Adipose tissue (tissue), 3 donors: ENCODE results near the gene ANKS1B. TPM values are rescaled to one million over a fixed set of nuclear protein-coding genes. Genes with fewer than 3 reads are reported as not detected.
"Not testable (repeated sequence)": the region's sequence is repeated elsewhere in the genome, so short reads cannot be mapped to it uniquely, and the experiment has no call there.

Experiments
- H3K27ac ChIP-seq: one replicate; pipeline ENCODE4 v1.5.1; 2013; ENCODE audit warnings: low read depth, low read length
- WGBS, 3 donors: extraction: QIAGEN DNeasy Blood & Tissue Kit; methylation state at CpG; one replicate each; pipeline ENCODE4 v1.1.7; 2013; 5-methylcytosine and 5-hydroxymethylcytosine counted together
- polyA plus RNA-seq, 3 donors: library from polyadenylated mRNA; stranded (reverse); fragments of 200-250 nt; gene quantifications; one replicate each; pipeline ENCODE4 v1.2.3, GENCODE V29; 2013
- donor health status: healthy with polysubstance abuse.
- donor health status: Bipolar disorder and iron deficiency.
- donor health status: healthy.

ANKS1B gene
- polyA plus RNA-seq, 3 donors: 0.58 to 4.0 (median 0.79) TPM

- WGBS, 3 donors: 55 to 91% (median 68%) methylated on average over 2 of the region's 2 CpGs
- no peak overlapping the region for H3K27ac ChIP-seq
These were observed 262.9 kb downstream of the ANKS1B start for GRCh38 chr12:99721715-99722275.

DNA sequence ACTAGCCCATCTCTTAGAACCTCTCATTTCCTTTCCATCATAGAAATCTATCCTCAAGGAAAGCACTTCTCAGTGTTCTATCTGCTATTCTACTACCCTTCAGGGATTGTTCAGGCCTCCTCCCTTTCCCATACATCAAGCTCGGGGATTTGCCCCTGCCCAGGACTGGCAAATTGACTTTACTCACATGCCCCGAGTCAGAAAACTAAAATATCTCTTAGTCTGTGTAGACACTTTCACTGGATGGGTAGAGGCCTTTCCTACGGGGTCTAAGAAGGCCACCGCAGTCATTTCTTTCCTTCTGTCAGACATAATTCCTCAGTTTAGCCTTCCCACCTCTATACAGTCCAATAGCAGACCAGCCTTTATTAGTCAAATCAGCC lies 264.7 kb downstream of the ANKS1B start:
- WGBS, 3 donors: 78 to 85% (median 83%) methylated on average over 4 of the region's 4 CpGs
- not testable (repeated sequence) for H3K27ac ChIP-seq

- 65 to 84% (median 83%) methylated on average over 8 of the region's 8 CpGs for WGBS, 3 donors
- not testable (repeated sequence) for H3K27ac ChIP-seq
These were observed 265.2 kb downstream of the ANKS1B start for GRCh38 chr12:99719411-99720082.

GRCh38 chr12:99715841-99716510 lies 268.8 kb downstream of the ANKS1B start:
- not testable (repeated sequence) for H3K27ac ChIP-seq
- WGBS, 3 donors: 81 to 91% (median 83%) methylated on average over 16 of the region's 16 CpGs

DNA sequence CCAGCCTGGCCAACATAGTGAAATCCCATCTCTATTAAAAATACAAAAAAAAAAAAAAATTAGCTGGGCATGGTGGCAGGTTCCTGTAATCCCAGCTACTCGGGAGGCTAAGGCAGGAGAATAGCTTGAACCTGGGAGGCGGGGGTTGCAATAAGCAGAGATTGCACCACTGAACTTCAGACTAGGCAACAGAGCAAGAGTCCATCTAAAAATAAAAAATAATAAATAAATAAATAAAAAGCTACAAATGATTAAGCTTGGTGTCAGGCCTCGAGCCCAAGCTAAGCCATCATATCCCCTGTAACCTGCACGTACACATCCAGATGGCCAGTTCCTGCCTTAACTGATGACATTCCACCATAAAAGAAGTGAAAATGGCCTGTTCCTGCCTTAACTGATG lies 269.8 kb downstream of the ANKS1B start:
- 82 to 92% (median 87%) methylated on average over 4 of the region's 4 CpGs for WGBS, 3 donors
- not testable (repeated sequence) for H3K27ac ChIP-seq

- 70 to 93% (median 73%) methylated on average over 3 of the region's 3 CpGs for WGBS, 3 donors
- H3K27ac ChIP-seq: no peak overlapping the region
These were observed 270.7 kb downstream of the ANKS1B start for GRCh38 chr12:99713946-99714520.

- no peak overlapping the region for H3K27ac ChIP-seq
These were observed 272.5 kb downstream of the ANKS1B start for GRCh38 chr12:99712281-99712680.

DNA sequence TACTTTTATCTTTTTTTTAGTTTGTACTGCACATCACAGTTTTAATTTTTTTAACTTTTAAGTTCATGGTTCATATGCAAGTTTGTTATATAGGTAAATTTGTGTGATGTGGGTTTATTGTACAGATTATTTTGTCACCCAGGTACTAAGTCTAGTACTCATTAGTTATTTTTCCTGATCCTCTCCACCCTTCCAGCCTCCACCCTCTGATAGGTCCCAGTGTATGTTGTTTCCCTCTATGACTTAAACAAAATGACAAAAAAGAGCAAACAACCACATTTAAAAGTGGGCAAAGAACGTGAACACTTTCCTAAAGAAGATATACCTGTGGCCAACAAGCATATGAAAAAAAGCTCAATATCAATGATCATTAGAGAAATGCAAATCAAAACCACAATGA lies 273.5 kb downstream of the ANKS1B start:
- no peak overlapping the region for H3K27ac ChIP-seq
- 53 to 83% (median 76%) methylated on average over 1 of the region's 1 CpG for WGBS, 3 donors

DNA sequence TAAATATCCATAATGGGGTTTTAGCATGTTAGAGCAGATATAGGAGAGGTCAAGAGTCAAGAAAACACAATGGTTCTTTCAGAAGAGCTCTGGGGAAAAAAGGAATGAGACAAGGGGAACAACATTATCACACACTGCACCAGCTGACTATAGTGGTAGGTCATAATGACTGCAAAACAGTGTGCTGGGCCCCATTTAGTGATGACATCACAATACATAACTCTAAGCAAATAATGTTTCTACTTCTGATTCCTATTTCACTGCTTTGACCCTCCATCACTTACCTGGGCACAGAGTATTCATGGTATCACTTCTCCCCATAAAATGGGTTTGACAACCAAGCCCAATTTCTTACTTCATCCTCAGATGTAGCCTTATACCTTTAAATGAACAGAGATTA lies 275.1 kb downstream of the ANKS1B start:
- H3K27ac ChIP-seq: no peak overlapping the region

DNA sequence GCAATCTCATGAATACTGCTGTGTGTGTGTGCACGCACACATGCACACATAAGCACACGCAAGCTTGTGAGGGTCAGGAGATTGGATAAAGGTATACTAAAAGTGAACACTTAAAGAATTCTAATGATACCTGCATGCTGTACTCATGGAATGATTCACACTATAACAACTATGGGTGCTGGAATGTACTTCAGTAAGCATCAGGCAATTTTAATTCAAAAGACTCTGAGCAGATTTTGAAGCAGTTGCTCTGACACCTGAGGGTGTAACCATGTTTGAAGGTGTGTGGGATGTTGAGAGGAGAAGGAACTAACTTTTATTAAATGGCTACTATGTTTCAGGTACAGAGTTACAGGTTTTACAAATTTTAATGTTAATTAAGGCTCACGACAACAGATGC lies 275.6 kb downstream of the ANKS1B start:
- H3K27ac ChIP-seq: no peak overlapping the region
- WGBS, 3 donors: 82 to 95% (median 89%) methylated on average over 3 of the region's 3 CpGs

GRCh38 chr12:99707883-99708282 lies 276.9 kb downstream of the ANKS1B start:
- WGBS, 3 donors: 84 to 96% (median 96%) methylated on average over 2 of the region's 2 CpGs

GRCh38 chr12:99706736-99707473 lies 277.8 kb downstream of the ANKS1B start:
- no peak overlapping the region for H3K27ac ChIP-seq
- 75 to 83% (median 80%) methylated on average over 6 of the region's 6 CpGs for WGBS, 3 donors

More at GRCh38 chr12:99707883-99708282, 276.9 kb downstream of the ANKS1B start:
- no peak overlapping the region for H3K27ac ChIP-seq

- H3K27ac ChIP-seq: no peak overlapping the region
These were observed 280.3 kb downstream of the ANKS1B start for GRCh38 chr12:99704458-99704857.

- 40 to 63% (median 55%) methylated on average over 1 of the region's 1 CpG for WGBS, 3 donors
These were observed 280.7 kb downstream of the ANKS1B start for GRCh38 chr12:99704036-99704435.

GRCh38 chr12:99700032-99700431 lies 284.7 kb downstream of the ANKS1B start:
- no peak overlapping the region for H3K27ac ChIP-seq

More at GRCh38 chr12:99704036-99704435, 280.7 kb downstream of the ANKS1B start:
- H3K27ac ChIP-seq: no peak overlapping the region

GRCh38 chr12:99695050-99695449 lies 289.7 kb downstream of the ANKS1B start:
- H3K27ac ChIP-seq: no peak overlapping the region
- 12 to 40% (median 27%) methylated on average over 2 of the region's 2 CpGs for WGBS, 3 donors

GRCh38 chr12:99686142-99686541 lies 298.6 kb downstream of the ANKS1B start:
- WGBS, 3 donors: 50 to 83% (median 72%) methylated on average over 1 of the region's 1 CpG
- H3K27ac ChIP-seq: no peak overlapping the region

- H3K27ac ChIP-seq: no peak overlapping the region
- 51 to 59% (median 57%) methylated on average over 4 of the region's 4 CpGs for WGBS, 3 donors
These were observed 304.5 kb downstream of the ANKS1B start for GRCh38 chr12:99680276-99680675.

GRCh38 chr12:99670635-99671034 lies 314.1 kb downstream of the ANKS1B start:
- 71 to 85% (median 74%) methylated on average over 1 of the region's 1 CpG for WGBS, 3 donors
- no peak overlapping the region for H3K27ac ChIP-seq
